ENCODE data around the gene MSANTD1.

GRCh38 chr4:3237712-3238560 lies 11.0 kb upstream of the MSANTD1 start:
- TF ChIP-seq CTCF (IDR thresholded peaks at IDR 0.05) (no peak), EZH2phosphoT487 (IDR thresholded peaks at IDR 0.05; ENCODE audit: borderline replicate concordance, low read depth) (no peak), YY1 (IDR thresholded peaks at IDR 0.05; ENCODE audit: low read depth) (no peak), RAD21 (IDR thresholded peaks at IDR 0.05; ENCODE audit: low read length) (no peak)
